Sciatic nerve (tissue), 2 donors: ENCODE data around the gene MTLN. TPM values are rescaled to one million over a fixed set of nuclear protein-coding genes. Genes with fewer than 3 reads are reported as not detected.
A peak's percentile ranks its signal among the peaks of the same experiment; 100 is the strongest.
"Not testable (repeated sequence)": the region's sequence is repeated elsewhere in the genome, so short reads cannot be mapped to it uniquely, and the experiment has no call there.

ENCODE experiments used
- ATAC-seq: fragments of 200-7000 bp; cut with Tn5 transposase; one replicate; pipeline ENCODE4 v1.9.1; 2020; ENCODE audit warnings: mild to moderate bottlenecking, moderate library complexity
- DNase-seq: peaks from one replicate; pipeline ENCODE4 v3.0.0-alpha.2; 2020; ENCODE audit warnings: low spot score
- intact Hi-C: fragments of 100-400 bp; cut with DNase I; formaldehyde crosslinking; loops from one replicate; pipeline ENCODE4 v1.14.2; 2022
- total RNA-seq: library from RNA; stranded (reverse); fragmentation: NEBNext Ultra II Directional; extraction: Animal tissue kit (Norgen Biotek cat#: 25700); gene quantifications from one replicate; pipeline ENCODE4 v1.2.1, GENCODE V29; 2021
- donor health status: DM: no; HTN: no; CAD: no.
- donor health status: DM: no; HTN: no; CAD: no.

MTLN gene, protein sequence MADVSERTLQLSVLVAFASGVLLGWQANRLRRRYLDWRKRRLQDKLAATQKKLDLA
- total RNA-seq: 31.9 TPM

DNA sequence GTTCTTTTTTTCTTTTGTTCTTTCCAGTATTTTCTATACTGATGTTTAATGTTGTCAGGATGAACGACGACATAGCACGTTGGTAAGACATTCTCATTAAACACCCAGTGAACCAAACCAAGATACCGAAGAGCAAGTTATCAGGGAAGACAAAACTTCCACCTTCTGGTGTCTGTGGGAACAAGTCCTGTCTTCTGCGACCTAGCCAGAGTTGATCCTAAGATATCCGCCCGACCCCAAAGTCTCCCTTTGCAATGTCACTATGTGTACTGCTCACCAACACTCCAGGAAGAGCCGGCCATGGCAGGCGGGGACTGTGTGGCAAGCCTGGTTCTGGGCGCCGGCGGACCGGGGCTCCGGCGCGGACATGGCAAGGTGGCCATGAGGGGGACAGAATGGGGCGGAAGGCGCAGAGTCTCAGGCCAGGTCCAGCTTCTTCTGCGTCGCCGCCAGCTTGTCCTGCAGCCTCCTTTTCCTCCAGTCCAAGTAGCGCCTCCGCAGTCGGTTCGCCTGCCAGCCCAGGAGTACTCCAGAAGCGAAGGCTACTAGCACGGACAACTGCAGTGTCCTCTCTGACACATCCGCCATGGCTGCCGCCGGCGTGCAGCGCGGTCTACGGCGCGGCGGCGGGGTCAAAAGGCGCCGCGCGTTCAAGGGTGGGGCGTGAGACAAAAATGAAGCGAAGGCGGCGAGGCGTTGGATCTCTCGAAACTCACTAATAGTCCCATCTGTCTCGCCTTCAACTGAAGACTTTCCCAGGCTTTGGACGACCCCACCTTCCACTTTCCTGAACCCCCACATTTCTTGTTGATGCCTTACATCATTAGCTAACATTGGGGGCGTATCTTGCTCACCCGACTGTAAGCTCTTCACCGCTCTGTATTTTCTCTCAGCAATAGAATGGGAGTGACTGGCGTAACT is at the start of gene MTLN:
Gene MTLN (minus strand): TSS at position 610 of the 921 bp plus-strand sequence. CDS start 22 bp downstream, at position 588.
- ATAC-seq: peak; percentile 97
- intact Hi-C loops: no loop called here
- peak; percentile 82 for DNase-seq

DNA sequence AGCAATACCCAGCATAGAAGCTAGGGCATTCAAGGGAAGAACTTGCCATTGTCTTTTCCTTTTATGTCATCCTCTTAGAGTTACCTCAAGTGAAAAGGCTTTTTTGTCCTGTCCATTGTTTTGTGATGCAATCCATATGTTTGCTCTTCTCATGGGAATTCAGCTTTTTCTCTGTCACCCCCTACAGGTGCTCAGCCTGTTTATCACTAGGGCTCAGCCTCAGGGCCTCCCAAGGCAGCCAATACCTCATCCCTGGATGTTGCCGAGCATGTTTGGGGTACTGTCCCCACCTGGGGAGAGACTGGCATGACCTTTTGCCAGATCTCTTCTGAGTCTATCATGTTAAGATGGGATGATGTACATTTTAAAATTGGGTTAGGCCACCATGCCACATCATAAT is 49.6 kb upstream of the MTLN start:
- DNase-seq, intact Hi-C loops, ATAC-seq: not testable (repeated sequence)

DNA sequence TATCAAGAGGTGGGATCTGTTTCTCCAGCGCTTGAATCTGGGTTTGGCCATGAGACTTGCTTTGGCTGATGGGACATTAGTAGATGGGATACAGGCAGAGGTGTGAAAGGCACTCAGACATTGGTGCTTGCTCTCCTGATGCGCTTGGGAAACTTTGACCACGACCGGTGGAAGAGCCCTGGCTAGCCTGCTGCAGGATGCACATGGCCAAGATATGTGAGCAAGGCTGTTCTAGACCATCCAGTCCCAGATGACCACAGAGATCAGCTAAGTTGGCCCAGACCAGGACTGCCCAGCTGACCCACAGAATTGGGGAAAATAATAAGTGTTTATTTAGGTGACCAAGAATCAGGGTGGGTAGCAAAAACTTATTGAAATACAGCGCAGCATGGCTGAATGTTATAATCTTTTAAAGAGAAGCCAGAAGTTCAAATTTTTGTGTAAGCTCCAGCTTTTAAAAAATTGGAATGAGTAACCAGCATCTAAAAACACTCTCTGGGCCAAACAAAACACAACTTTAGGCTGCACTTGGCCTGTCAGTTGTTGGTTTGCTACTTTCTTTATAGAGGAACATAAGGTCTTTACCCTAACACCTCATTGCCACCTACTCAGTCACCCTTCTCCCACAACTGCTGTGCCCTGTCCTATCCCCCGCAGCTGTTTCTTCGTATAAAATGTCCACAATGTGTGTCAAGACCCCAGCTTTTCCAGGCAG is 35.9 kb upstream of the MTLN start:
- intact Hi-C loops: not testable (repeated sequence)
- DNase-seq (peak; percentile 55), ATAC-seq (peak; percentile 92)

GRCh38 chr2:110245488-110246435 is 33.4 kb upstream of the MTLN start:
- peak; percentile 60 for ATAC-seq
- intact Hi-C loops, DNase-seq: not testable (repeated sequence)

GRCh38 chr2:110243283-110243682 is 30.9 kb upstream of the MTLN start:
- DNase-seq, ATAC-seq, intact Hi-C loops: not testable (repeated sequence)

- intact Hi-C loops, ATAC-seq, DNase-seq: not testable (repeated sequence)
Observed at GRCh38 chr2:110234514-110234913, 22.2 kb upstream of the MTLN start.

- ATAC-seq, intact Hi-C loops, DNase-seq: not testable (repeated sequence)
Observed at GRCh38 chr2:110229886-110230285, 17.5 kb upstream of the MTLN start.

DNA sequence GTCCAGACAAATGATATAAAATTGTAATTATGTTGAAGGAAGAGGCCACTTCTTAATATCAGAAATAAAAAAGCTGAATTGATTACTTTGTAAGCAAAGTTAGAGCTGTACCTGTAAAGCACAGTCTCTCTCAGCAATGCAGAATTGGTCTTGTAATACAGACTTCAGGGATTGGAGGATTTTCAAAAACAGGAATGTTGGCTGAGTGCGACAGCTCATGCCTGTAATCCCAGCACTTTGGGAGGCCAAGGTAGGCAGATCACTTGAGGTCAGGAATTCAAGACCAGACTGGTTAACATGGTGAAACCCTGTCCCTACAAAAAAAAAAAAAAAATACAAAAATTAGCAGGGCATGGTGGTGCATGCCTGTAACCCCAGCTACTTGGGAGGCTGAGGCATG is 10.3 kb upstream of the MTLN start:
- ATAC-seq, DNase-seq, intact Hi-C loops: not testable (repeated sequence)

DNA sequence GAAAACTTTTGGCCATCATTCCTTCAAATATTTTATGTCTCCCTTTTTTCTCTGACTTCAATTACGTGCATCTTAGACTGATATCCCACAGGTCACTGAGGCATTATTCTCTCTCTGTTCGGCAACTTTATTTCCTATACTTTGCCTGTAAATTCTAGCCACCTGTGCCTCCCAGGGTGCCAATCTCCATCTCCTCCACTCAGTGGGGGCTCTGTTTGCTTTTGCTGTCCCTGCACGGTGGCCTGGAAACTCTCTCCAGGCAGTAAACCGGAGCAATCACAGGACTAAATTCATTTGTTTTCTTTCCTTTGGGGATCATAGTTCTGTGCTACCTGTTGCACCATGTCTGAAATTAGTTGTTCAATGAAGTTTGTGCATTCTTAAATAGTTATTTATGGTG is 9.6 kb upstream of the MTLN start:
- ATAC-seq (no peak), DNase-seq (no peak)
- intact Hi-C loops: no loop called here

- intact Hi-C loops: no loop called here
- DNase-seq: no peak
- ATAC-seq: no peak
Observed at GRCh38 chr2:110220190-110220564, 7.8 kb upstream of the MTLN start.

GRCh38 chr2:110219496-110220189 is 7.3 kb upstream of the MTLN start:
- DNase-seq: no peak
- intact Hi-C loops: no loop called here
- no peak for ATAC-seq

GRCh38 chr2:110218889-110219288 is 6.5 kb upstream of the MTLN start:
- DNase-seq, intact Hi-C loops, ATAC-seq: not testable (repeated sequence)

DNA sequence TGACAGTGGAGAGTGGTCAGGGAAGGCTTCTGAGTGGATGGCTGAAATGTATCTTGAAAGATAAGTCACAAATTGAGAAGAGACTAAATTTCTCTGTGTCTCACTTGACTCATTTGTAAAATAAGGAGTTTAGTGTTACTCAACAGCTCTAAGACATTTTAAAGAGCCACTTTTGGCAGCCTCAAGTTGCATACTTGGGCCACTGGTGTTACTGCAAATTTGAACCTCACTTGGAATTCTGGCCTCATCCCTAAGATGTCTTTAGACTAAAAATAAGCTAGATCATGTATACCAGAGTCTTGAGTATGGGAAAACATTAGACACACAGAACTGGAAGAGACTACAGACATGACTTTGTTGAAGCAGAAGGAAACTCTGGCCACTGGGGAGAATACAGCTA is 4.5 kb upstream of the MTLN start:
- DNase-seq (no peak), ATAC-seq (no peak)
- intact Hi-C loops: no loop called here

- intact Hi-C loops: no loop called here
- ATAC-seq (no peak), DNase-seq (no peak)
Observed at GRCh38 chr2:110216199-110216598, 3.9 kb upstream of the MTLN start.

GRCh38 chr2:110215566-110216158 is 3.3 kb upstream of the MTLN start:
- intact Hi-C loops: no loop called here
- DNase-seq (no peak), ATAC-seq (no peak)

DNA sequence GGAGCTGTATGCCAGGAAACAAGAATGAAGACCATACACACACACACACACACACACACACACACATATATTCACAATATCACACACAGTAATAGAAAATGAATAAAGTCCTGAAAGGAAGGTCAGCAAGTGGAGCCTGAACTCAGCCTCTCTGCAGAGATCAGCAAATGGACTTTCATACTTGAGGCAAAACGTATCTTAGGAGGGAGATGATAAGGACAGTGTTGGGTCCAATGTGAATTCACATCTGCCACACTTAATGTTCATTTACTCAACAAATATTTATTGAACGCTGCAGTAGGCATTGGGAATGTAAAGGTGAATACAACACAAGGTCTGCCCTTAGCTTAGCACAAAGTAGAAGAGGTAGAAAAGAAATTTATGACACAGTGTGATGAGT is 2.7 kb upstream of the MTLN start:
- ATAC-seq (no peak), DNase-seq (no peak)
- intact Hi-C loops: no loop called here

- ATAC-seq, intact Hi-C loops, DNase-seq: not testable (repeated sequence)
Observed at GRCh38 chr2:110213522-110213921, 1.2 kb upstream of the MTLN start.
